Bronchus fibroblast of lung (primary cell): ENCODE results near the gene KRT39. TPM values are rescaled to one million over a fixed set of nuclear protein-coding genes. Genes with fewer than 3 reads are reported as not detected.

Experiments used
- total RNA-seq: library from RNA; depleted of rRNA; stranded (reverse); fragments of >200 nt; gene quantifications from 2 replicates; pipeline ENCODE4 v1.2.3, GENCODE V29; 2015

Gene KRT39
- total RNA-seq: not detected in 2 replicates

DNA sequence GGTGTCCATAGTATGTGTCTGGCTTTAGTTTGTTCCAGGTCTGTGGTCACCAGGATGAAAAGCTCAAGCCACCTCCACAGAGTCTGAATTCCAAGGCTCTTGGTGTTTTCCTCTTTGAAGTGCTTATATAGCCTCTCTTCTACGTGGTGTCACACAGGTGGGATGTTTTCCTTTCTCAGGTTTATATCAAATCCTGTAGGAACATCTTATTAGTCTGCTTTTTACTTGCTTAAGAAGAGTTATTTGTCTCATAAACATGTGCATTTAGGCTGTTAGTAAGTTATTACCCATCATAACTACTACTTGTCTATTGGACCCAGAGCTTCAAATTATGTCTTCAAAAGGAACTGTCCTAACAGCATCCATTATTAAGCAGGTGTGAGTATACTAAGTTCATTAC is at the start of gene KRT39:
TSS of gene KRT39 (minus strand) at position 101 of the 400 bp plus-strand sequence. CDS start at position 9, 92 bp downstream.

GRCh38 chr17:41008811-41009210 is 42.1 kb upstream of the KRT39 start, which contains the start of gene KRTAP3-1:
KRTAP3-1 (minus strand) TSS chr17:41009128; CDS start chr17:41009074, 54 bp downstream.

GRCh38 chr17:40999563-40999962 is 32.8 kb upstream of the KRT39 start, which contains the start of gene KRTAP3-2:
KRTAP3-2 (minus strand) TSS chr17:40999906; CDS start chr17:40999853, 53 bp downstream.

GRCh38 chr17:40993839-40994238 is 27.1 kb upstream of the KRT39 start, which contains the start of gene KRTAP3-3:
KRTAP3-3 (minus strand) TSS chr17:40994164; CDS start chr17:40994097, 67 bp downstream.

GRCh38 chr17:40984226-40984625 is 17.5 kb upstream of the KRT39 start, which contains the start of gene KRT40:
KRT40 (minus strand) TSS chr17:40984326; CDS start chr17:40984273, 53 bp downstream.

GRCh38 chr17:40937384-40937819 is 29.3 kb downstream of the KRT39 start, which contains the start of gene KRT23:
KRT23 (minus strand) TSS chr17:40937646; CDS start chr17:40936603, 1,043 bp downstream.

Other genes with a start within 250 kb of the KRT39 start
- not detected in 2 replicates for gene KRT25, start 211.6 kb downstream of the KRT39 start, total RNA-seq
- gene KRT26, start 194.7 kb downstream of the KRT39 start, total RNA-seq: not detected in 2 replicates
- gene KRT27, start 184.4 kb downstream of the KRT39 start, total RNA-seq: not detected in 2 replicates
- gene KRT28, start 167.0 kb downstream of the KRT39 start, total RNA-seq: not detected in 2 replicates
- 18.7 and 22.6 TPM in 2 replicates for gene KRT10, start 144.3 kb downstream of the KRT39 start, total RNA-seq
- not detected in 2 replicates for gene KRT12, start 99.7 kb downstream of the KRT39 start, total RNA-seq
- gene KRT20, start 81.7 kb downstream of the KRT39 start, total RNA-seq: not detected in 2 replicates
- gene KRT23, start 29.3 kb downstream of the KRT39 start, total RNA-seq: under 0.01 TPM in 1 of 2 replicates, not detected in the other
- not detected in 2 replicates for gene KRT40, start 17.4 kb upstream of the KRT39 start, total RNA-seq
- gene KRTAP3-3, start 27.2 kb upstream of the KRT39 start, total RNA-seq: not detected in 2 replicates
- gene KRTAP3-2, start 33.0 kb upstream of the KRT39 start, total RNA-seq: not detected in 2 replicates
- not detected in 2 replicates for gene KRTAP3-1, start 42.2 kb upstream of the KRT39 start, total RNA-seq
- 0.50 and 0.59 TPM in 2 replicates for gene KRTAP1-5, start 60.3 kb upstream of the KRT39 start, total RNA-seq
- not detected in 2 replicates for gene KRTAP1-4, start 63.2 kb upstream of the KRT39 start, total RNA-seq
- gene KRTAP1-3, start 67.9 kb upstream of the KRT39 start, total RNA-seq: not detected in 2 replicates
- not detected in 2 replicates for gene KRTAP1-1, start 74.5 kb upstream of the KRT39 start, total RNA-seq
- gene KRTAP2-1, start 80.4 kb upstream of the KRT39 start, total RNA-seq: not detected in 2 replicates
- not detected in 2 replicates for gene KRTAP2-2, start 88.3 kb upstream of the KRT39 start, total RNA-seq
- not detected in 2 replicates for gene KRTAP2-3, start 93.2 kb upstream of the KRT39 start, total RNA-seq
- not detected in 2 replicates for gene KRTAP2-4, start 98.9 kb upstream of the KRT39 start, total RNA-seq
- gene KRTAP4-7, start 117.2 kb upstream of the KRT39 start, total RNA-seq: not detected in 2 replicates
- gene KRTAP4-8, start 131.2 kb upstream of the KRT39 start, total RNA-seq: not detected in 2 replicates
- gene KRTAP4-16, start 135.3 kb upstream of the KRT39 start, total RNA-seq: not detected in 2 replicates
- not detected in 2 replicates for gene KRTAP4-9, start 138.4 kb upstream of the KRT39 start, total RNA-seq
- gene KRTAP4-11, start 151.4 kb upstream of the KRT39 start, total RNA-seq: not detected in 2 replicates
- gene KRTAP4-12, start 157.2 kb upstream of the KRT39 start, total RNA-seq: not detected in 2 replicates
- not detected in 2 replicates for gene KRTAP4-6, start 173.6 kb upstream of the KRT39 start, total RNA-seq
- gene KRTAP4-5, start 182.9 kb upstream of the KRT39 start, total RNA-seq: not detected in 2 replicates
- not detected in 2 replicates for gene KRTAP4-4, start 193.8 kb upstream of the KRT39 start, total RNA-seq
- gene KRTAP4-3, start 201.3 kb upstream of the KRT39 start, total RNA-seq: not detected in 2 replicates
- gene KRTAP4-2, start 211.3 kb upstream of the KRT39 start, total RNA-seq: not detected in 2 replicates
- gene KRTAP4-1, start 218.0 kb upstream of the KRT39 start, total RNA-seq: not detected in 2 replicates
- gene KRTAP9-1, start 222.9 kb upstream of the KRT39 start, total RNA-seq: not detected in 2 replicates